ENCODE results near the gene INPP5E.

DNA sequence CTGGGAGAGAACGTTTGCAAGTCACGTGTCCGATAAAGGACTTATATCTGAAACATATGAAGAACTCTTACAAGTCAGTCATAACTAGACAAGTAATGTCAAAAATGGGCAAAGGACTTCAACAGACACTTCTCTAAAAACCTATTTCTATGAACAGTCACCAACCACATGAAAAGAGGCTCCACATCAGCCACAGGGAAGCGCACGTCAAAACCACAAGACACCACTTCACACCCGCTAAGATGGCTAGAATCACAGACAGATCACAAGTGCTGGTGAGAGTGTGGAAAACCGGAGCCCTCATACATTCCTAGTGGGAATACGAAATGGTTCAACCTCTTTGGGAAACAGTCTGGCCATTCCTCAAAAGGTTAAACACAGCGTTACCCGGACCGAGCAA is 54.6 kb downstream of the INPP5E start:
- no peak for TF ChIP-seq POLR2A (IDR thresholded peaks at IDR 0.05)
- TF ChIP-seq, protein P1, sequence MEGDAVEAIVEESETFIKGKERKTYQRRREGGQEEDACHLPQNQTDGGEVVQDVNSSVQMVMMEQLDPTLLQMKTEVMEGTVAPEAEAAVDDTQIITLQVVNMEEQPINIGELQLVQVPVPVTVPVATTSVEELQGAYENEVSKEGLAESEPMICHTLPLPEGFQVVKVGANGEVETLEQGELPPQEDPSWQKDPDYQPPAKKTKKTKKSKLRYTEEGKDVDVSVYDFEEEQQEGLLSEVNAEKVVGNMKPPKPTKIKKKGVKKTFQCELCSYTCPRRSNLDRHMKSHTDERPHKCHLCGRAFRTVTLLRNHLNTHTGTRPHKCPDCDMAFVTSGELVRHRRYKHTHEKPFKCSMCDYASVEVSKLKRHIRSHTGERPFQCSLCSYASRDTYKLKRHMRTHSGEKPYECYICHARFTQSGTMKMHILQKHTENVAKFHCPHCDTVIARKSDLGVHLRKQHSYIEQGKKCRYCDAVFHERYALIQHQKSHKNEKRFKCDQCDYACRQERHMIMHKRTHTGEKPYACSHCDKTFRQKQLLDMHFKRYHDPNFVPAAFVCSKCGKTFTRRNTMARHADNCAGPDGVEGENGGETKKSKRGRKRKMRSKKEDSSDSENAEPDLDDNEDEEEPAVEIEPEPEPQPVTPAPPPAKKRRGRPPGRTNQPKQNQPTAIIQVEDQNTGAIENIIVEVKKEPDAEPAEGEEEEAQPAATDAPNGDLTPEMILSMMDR (IDR thresholded peaks at IDR 0.05), result no peak

Data from uterus (tissue), 2 donors.